Measurements from ENCODE around the gene PRG3.

DNA sequence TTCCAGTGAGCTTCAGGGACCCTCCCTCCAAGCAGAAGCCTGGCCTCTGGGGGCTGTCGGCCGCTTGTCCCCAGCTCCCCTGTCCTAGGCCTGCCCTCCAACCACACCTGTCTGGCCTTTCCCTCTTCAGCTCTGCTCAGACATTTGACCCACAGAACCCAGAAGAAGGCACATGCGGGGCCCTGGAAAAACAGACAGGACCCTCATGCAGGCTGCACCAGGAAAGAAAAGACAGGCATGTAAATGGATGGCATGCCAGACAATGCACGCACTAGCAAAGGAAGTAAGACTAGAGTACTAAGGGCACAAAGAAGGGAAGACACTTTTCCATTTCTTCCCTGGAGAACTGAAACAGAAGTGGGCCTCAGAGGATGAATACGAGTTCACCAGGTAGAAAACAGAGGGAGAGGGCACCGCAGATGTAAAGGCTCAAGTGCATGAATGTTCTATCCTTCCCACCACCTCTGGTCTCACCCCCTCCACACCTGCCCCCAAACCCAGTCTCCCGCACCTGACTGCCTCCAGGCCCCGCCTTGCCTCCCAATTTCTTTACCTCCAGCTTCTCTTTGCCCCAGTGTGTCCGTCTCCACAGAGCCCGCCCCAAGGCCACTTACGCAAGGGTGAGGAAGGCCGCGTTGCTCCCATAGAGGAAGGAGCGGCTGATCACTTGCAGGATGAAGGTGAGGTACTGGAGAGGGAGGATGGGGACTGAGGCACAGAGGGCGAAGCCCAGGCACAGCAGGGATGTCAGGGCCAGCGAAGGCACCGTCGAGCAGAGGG is 28.6 kb upstream of the PRG3 start:
- TF ChIP-seq SP2 (CRISPR knock-in tag; IDR thresholded peaks at IDR 0.05) (no peak), NKX3-1 (CRISPR knock-in tag; IDR thresholded peaks at IDR 0.05) (no peak), TAF1 (CRISPR knock-in tag; IDR thresholded peaks at IDR 0.05) (no peak), JARID2 (CRISPR knock-in tag; IDR thresholded peaks at IDR 0.05; ENCODE audit: insufficient replicate concordance) (no peak)
- TF ChIP-seq, protein P1, sequence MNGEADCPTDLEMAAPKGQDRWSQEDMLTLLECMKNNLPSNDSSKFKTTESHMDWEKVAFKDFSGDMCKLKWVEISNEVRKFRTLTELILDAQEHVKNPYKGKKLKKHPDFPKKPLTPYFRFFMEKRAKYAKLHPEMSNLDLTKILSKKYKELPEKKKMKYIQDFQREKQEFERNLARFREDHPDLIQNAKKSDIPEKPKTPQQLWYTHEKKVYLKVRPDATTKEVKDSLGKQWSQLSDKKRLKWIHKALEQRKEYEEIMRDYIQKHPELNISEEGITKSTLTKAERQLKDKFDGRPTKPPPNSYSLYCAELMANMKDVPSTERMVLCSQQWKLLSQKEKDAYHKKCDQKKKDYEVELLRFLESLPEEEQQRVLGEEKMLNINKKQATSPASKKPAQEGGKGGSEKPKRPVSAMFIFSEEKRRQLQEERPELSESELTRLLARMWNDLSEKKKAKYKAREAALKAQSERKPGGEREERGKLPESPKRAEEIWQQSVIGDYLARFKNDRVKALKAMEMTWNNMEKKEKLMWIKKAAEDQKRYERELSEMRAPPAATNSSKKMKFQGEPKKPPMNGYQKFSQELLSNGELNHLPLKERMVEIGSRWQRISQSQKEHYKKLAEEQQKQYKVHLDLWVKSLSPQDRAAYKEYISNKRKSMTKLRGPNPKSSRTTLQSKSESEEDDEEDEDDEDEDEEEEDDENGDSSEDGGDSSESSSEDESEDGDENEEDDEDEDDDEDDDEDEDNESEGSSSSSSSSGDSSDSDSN (CRISPR knock-in tag; IDR thresholded peaks at IDR 0.05): no peak
- TF ChIP-seq, protein P2, sequence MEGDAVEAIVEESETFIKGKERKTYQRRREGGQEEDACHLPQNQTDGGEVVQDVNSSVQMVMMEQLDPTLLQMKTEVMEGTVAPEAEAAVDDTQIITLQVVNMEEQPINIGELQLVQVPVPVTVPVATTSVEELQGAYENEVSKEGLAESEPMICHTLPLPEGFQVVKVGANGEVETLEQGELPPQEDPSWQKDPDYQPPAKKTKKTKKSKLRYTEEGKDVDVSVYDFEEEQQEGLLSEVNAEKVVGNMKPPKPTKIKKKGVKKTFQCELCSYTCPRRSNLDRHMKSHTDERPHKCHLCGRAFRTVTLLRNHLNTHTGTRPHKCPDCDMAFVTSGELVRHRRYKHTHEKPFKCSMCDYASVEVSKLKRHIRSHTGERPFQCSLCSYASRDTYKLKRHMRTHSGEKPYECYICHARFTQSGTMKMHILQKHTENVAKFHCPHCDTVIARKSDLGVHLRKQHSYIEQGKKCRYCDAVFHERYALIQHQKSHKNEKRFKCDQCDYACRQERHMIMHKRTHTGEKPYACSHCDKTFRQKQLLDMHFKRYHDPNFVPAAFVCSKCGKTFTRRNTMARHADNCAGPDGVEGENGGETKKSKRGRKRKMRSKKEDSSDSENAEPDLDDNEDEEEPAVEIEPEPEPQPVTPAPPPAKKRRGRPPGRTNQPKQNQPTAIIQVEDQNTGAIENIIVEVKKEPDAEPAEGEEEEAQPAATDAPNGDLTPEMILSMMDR (CRISPR knock-in tag; IDR thresholded peaks at IDR 0.05): no peak

Data from HepG2 (cell line).